HG02642 (cell line): ENCODE measurements around the gene PRKCA.

Source experiments
- ATAC-seq: cut with Tn5 transposase; IDR thresholded peaks from one replicate; pipeline ENCODE4 v1.9.1; 2021; ENCODE audit warnings: mild to moderate bottlenecking; ENCODE audit not compliant: unreplicated experiment, poor library complexity

PRKCA gene

GRCh38 chr17:66496306-66496705, 193.9 kb downstream of the PRKCA start:
- no peak for ATAC-seq

GRCh38 chr17:66498580-66498979, 196.2 kb downstream of the PRKCA start:
- no peak for ATAC-seq

- no peak for ATAC-seq
These were observed 204.2 kb downstream of the PRKCA start for GRCh38 chr17:66506641-66507040.

- no peak for ATAC-seq
These were observed 204.9 kb downstream of the PRKCA start for GRCh38 chr17:66507103-66507923.

GRCh38 chr17:66507982-66508760, 205.8 kb downstream of the PRKCA start:
- ATAC-seq: no peak

GRCh38 chr17:66508896-66509844, 206.8 kb downstream of the PRKCA start:
- no peak for ATAC-seq

GRCh38 chr17:66509926-66510325, 207.5 kb downstream of the PRKCA start:
- ATAC-seq: no peak

- ATAC-seq: no peak
These were observed 208.7 kb downstream of the PRKCA start for GRCh38 chr17:66511135-66511534.

- no peak for ATAC-seq
These were observed 211.9 kb downstream of the PRKCA start for GRCh38 chr17:66514227-66514806.

- ATAC-seq: no peak
These were observed 213.6 kb downstream of the PRKCA start for GRCh38 chr17:66515974-66516373.

GRCh38 chr17:66517336-66518009, 215.1 kb downstream of the PRKCA start:
- no peak for ATAC-seq

- no peak for ATAC-seq
These were observed 215.7 kb downstream of the PRKCA start for GRCh38 chr17:66518108-66518507.

- ATAC-seq: no peak
These were observed 216.3 kb downstream of the PRKCA start for GRCh38 chr17:66518677-66519076.

GRCh38 chr17:66519154-66519553, 216.7 kb downstream of the PRKCA start:
- ATAC-seq: no peak

- no peak for ATAC-seq
These were observed 218.6 kb downstream of the PRKCA start for GRCh38 chr17:66520999-66521398.

- no peak for ATAC-seq
These were observed 220.3 kb downstream of the PRKCA start for GRCh38 chr17:66522591-66523272.

GRCh38 chr17:66523378-66524200, 221.2 kb downstream of the PRKCA start:
- no peak for ATAC-seq

GRCh38 chr17:66524877-66525276, 222.5 kb downstream of the PRKCA start:
- ATAC-seq: no peak
